HepG2 (cell line): ENCODE results near the gene MFSD8. TPM values are rescaled to one million over a fixed set of nuclear protein-coding genes. Genes with fewer than 3 reads are reported as not detected.

Source experiments
- E2F1 ChIP-seq: sonication (generic); formaldehyde crosslinking; IDR thresholded peaks from 2 replicates; pipeline ENCODE4 v1.5.0; 2020; ENCODE audit warnings: missing genetic modification reagents
- GLMP ChIP-seq: sonication (generic); formaldehyde crosslinking; IDR thresholded peaks from 2 replicates; pipeline ENCODE4 v1.9.0; 2021; ENCODE audit warnings: missing genetic modification reagents, mild to moderate bottlenecking, borderline replicate concordance
- KMT2B ChIP-seq: IDR thresholded peaks from 2 replicates; pipeline ENCODE4 v1.6.1; 2016; ENCODE audit warnings: missing genetic modification reagents, missing compliant biosample characterization
- MBD4 ChIP-seq: IDR thresholded peaks from 2 replicates; pipeline ENCODE4 v1.6.1; 2012; ENCODE audit warnings: low read length, inconsistent platforms, borderline replicate concordance
- MTA1 ChIP-seq: sonication (generic); formaldehyde crosslinking; IDR thresholded peaks from 2 replicates; pipeline ENCODE4 v1.4.0; 2020; ENCODE audit warnings: missing genetic modification reagents, mild to moderate bottlenecking, borderline replicate concordance
- NR1H2 ChIP-seq: sonication (generic); formaldehyde crosslinking; IDR thresholded peaks from 2 replicates; pipeline ENCODE4 v1.8.1; 2022; ENCODE audit warnings: low read depth, missing genetic modification reagents, borderline replicate concordance
- SCMH1 ChIP-seq: sonication (generic); formaldehyde crosslinking; IDR thresholded peaks from 2 replicates; pipeline ENCODE4 v1.9.0; 2021; ENCODE audit warnings: missing genetic modification reagents, mild to moderate bottlenecking, borderline replicate concordance
- SNAI1 ChIP-seq: sonication (generic); formaldehyde crosslinking; IDR thresholded peaks from 2 replicates; pipeline ENCODE4 v1.5.0; 2020; ENCODE audit warnings: mild to moderate bottlenecking, missing genetic modification reagents, borderline replicate concordance
- SOX6 ChIP-seq, 2 experiments: fragments of 450-650 bp in 1 of 2; sonication (generic) in 1 of 2; formaldehyde crosslinking in 1 of 2; IDR thresholded peaks; 2 replicates each; pipeline versions ENCODE4 v1.4.0 to v1.6.1; 2017 to 2020; ENCODE audit warnings: antibody characterized with exemption in 1 of 2, mild to moderate bottlenecking in 1 of 2, missing genetic modification reagents in 1 of 2
- ZNF646 ChIP-seq: sonication (generic); formaldehyde crosslinking; IDR thresholded peaks from 2 replicates; pipeline ENCODE4 v1.9.0; 2021; ENCODE audit warnings: mild to moderate bottlenecking, missing genetic modification reagents
- ZNF792 ChIP-seq: IDR thresholded peaks from 2 replicates; pipeline ENCODE4 v1.6.1; 2016
- polyA plus RNA-seq, 8 experiments: library from polyadenylated mRNA; depleted of rRNA in 3 of 8; stranded (reverse) in 7 of 8; unstranded in 1 of 8; fragments of >200 nt; fragmentation: Illumina TruSeq in 4 of 8; extraction: Trizol in 4 of 8; gene quantifications; 2 replicates each; pipeline versions ENCODE4 v1.2.1 to v1.2.3, GENCODE V29; 2011 to 2016; ENCODE audit warnings: low read depth in 4 of 8, missing spikeins in 1 of 8, mixed read lengths in 1 of 8; ENCODE audit not compliant: insufficient read depth in 1 of 8
- total RNA-seq, 5 experiments: library from RNA; depleted of rRNA; stranded (reverse); fragments of >200 nt; fragmentation: Illumina TruSeq; extraction: Trizol; gene quantifications; 2 replicates each; pipeline ENCODE4 v1.2.3, GENCODE V29; 2016; ENCODE audit warnings: low read depth in 1 of 5
- TF ChIP-seq, protein P1 (sequence below): sonication (generic); formaldehyde crosslinking; IDR thresholded peaks from 2 replicates; pipeline ENCODE4 v1.8.1; 2023; ENCODE audit warnings: mild to moderate bottlenecking, missing genetic modification reagents, borderline replicate concordance
- TF ChIP-seq, protein P2 (sequence below): sonication (generic); formaldehyde crosslinking; IDR thresholded peaks from 2 replicates; pipeline ENCODE4 v1.4.0; 2020; ENCODE audit warnings: missing genetic modification reagents
- TF ChIP-seq, protein P3 (sequence below): IDR thresholded peaks from 2 replicates; pipeline ENCODE4 v1.6.1; 2016; ENCODE audit warnings: low read depth, control low read depth

Gene MFSD8
- total and polyA plus RNA-seq, 2 of the 13 experiments (the other 11 are each of a cell fraction or from before 2014, with no cell fraction given), result 24.8 to 25.5 TPM

DNA sequence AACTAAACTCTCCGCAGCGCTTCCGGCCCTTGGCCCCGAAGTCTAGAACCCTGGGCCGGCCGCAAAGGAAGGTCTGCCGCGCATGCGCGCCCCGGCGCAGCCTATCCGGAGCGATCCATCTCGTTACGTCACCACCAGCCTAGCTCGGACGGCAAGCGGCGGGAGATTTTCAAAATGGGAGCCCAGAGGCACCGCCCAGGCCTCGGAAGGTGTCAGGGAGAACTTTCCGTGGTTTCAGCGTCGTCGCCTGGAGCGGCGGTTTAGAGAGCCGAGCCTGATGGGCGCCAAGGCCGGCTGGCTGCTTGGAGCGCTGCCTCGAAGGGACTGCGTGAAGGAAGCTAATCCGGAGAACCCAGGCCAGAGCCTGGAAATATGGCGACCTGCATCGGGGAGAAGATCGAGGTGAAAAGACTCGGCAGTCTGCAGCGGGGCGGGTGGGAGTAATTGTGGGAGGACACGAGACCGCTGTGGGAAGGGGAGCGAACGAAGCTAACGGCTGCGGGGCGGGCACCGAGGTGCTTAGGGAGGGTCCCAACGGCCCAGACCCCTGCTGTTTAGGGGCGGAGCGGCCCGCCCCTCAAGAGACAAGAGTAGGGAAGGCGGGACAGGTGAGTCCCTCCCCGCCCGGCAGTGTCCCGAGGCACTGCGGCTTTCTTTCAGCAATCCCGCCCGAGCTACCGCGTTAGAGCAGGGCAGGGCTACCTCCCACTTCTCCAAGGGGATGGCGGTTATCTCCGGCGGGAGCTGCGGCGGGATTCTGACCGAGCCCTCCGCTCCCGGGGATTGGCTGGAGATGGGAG lies 84.0 kb downstream of the MFSD8 start, which contains the start of gene PLK4 (continued):
- TF ChIP-seq SOX6 (IDR thresholded peaks at IDR 0.05), result no peak
- TF ChIP-seq SOX6 (CRISPR knock-in tag; IDR thresholded peaks at IDR 0.05), result no peak; the same call in 1 of the 2 replicates
- no peak for TF ChIP-seq MBD4
- 0 out of 2 replicates have a peak, but pooled peaks have one; percentile 23 for TF ChIP-seq ZNF792 (CRISPR knock-in tag)
- TF ChIP-seq, protein P1, sequence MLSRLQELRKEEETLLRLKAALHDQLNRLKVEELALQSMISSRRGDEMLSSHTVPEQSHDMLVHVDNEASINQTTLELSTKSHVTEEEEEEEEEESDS (CRISPR knock-in tag), result peak; percentile 92
- TF ChIP-seq, protein P2, sequence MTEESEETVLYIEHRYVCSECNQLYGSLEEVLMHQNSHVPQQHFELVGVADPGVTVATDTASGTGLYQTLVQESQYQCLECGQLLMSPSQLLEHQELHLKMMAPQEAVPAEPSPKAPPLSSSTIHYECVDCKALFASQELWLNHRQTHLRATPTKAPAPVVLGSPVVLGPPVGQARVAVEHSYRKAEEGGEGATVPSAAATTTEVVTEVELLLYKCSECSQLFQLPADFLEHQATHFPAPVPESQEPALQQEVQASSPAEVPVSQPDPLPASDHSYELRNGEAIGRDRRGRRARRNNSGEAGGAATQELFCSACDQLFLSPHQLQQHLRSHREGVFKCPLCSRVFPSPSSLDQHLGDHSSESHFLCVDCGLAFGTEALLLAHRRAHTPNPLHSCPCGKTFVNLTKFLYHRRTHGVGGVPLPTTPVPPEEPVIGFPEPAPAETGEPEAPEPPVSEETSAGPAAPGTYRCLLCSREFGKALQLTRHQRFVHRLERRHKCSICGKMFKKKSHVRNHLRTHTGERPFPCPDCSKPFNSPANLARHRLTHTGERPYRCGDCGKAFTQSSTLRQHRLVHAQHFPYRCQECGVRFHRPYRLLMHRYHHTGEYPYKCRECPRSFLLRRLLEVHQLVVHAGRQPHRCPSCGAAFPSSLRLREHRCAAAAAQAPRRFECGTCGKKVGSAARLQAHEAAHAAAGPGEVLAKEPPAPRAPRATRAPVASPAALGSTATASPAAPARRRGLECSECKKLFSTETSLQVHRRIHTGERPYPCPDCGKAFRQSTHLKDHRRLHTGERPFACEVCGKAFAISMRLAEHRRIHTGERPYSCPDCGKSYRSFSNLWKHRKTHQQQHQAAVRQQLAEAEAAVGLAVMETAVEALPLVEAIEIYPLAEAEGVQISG (CRISPR knock-in tag), result peak; percentile 10; the same call in 1 of the 2 replicates
- TF ChIP-seq SCMH1 (CRISPR knock-in tag), result no peak
- TF ChIP-seq ZNF646, result 0 out of 2 replicates have a peak, but pooled peaks have one; percentile 44
- peak; percentile 86 for TF ChIP-seq KMT2B
- peak; percentile 57; the same call in 1 of the 2 replicates for TF ChIP-seq NR1H2 (CRISPR knock-in tag)
- no peak for TF ChIP-seq GLMP
- no peak; the same call in 1 of the 2 replicates for TF ChIP-seq MTA1 (CRISPR knock-in tag)
- TF ChIP-seq SNAI1, result no peak
- TF ChIP-seq, protein P3, sequence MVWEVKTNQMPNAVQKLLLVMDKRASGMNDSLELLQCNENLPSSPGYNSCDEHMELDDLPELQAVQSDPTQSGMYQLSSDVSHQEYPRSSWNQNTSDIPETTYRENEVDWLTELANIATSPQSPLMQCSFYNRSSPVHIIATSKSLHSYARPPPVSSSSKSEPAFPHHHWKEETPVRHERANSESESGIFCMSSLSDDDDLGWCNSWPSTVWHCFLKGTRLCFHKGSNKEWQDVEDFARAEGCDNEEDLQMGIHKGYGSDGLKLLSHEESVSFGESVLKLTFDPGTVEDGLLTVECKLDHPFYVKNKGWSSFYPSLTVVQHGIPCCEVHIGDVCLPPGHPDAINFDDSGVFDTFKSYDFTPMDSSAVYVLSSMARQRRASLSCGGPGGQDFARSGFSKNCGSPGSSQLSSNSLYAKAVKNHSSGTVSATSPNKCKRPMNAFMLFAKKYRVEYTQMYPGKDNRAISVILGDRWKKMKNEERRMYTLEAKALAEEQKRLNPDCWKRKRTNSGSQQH (CRISPR knock-in tag), result peak; percentile 95
- TF ChIP-seq E2F1 (CRISPR knock-in tag), result peak; percentile 92
